Measurements from ENCODE around the gene KDM5B.
"Not testable (repeated sequence)": the region's sequence is repeated elsewhere in the genome, so short reads cannot be mapped to it uniquely, and the experiment has no call there.

Gene KDM5B

GRCh38 chr1:202807926-202808757, at the start of gene KDM5B:
Gene KDM5B, minus strand, starts transcription at chr1:202808421. Its CDS starts 116 bp downstream, at chr1:202808305.
- DNase-seq = peak; percentile 12

GRCh38 chr1:202857136-202857610, 49.0 kb upstream of the KDM5B start:
- DNase-seq = no peak

DNA sequence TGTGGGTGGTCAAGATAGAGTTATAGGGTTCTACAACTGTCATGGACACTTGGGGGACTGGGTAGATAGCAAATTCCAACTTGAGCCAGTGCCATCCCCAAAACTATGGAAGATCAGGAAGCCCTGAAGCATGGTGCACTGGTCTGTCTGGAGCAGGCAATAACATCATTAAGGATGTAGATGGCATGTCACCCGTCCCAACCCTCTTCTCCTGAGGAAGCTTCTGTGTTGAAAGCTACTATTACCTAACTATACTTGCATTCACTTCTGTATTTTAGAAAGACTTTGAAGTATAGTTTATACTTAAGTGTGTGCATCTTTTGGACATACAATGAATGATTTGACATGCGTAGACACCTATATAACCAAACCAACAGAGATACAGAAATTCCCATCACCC, 47.8 kb upstream of the KDM5B start:
- no peak for DNase-seq

GRCh38 chr1:202854787-202855186, 46.6 kb upstream of the KDM5B start:
- no peak for DNase-seq

- no peak for DNase-seq
Observed at GRCh38 chr1:202852163-202852904, 44.1 kb upstream of the KDM5B start.

DNA sequence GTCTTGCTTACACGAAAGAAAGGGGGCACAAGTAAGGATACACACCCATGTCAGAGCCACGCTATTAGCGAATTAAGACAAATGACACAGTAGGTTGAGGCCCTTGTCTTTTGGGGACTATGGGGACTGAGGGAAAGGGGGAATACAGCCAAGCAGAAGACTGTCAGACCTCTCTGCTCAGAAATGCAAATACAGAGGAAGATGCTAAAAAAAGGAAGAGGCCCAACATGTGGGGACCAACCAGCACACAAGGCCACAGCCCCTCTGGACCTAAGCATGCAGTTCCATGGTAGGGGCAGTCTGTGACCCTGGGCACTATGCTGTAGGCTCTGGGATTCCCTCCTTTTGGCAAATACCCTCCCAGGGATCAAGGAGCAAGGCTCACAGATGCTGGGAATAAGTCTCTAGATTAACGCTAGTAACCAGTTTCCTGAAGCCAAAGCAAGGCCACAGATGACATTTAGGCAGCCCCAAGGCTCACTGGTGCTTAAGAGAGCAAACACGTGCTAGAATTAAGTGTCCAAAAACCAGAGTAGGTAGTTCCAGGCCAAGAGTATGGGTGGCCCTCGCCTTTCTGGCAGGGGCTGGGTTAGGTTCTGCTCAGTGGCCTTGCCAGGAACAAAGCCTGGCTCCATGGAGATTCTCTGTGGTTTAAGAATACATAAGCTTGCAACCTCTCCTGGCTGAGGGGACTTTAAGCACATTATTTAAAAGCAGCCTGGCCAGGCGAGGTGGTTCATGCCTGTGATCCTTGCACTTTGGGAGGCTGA, 42.6 kb upstream of the KDM5B start:
- no peak for DNase-seq

- DNase-seq = no peak
Observed at GRCh38 chr1:202848191-202848542, 39.9 kb upstream of the KDM5B start.

GRCh38 chr1:202844935-202845334, 36.7 kb upstream of the KDM5B start:
- no peak for DNase-seq

- no peak for DNase-seq
Observed at GRCh38 chr1:202844259-202844658, 36.0 kb upstream of the KDM5B start.

GRCh38 chr1:202843081-202843480, 34.9 kb upstream of the KDM5B start:
- no peak for DNase-seq

DNA sequence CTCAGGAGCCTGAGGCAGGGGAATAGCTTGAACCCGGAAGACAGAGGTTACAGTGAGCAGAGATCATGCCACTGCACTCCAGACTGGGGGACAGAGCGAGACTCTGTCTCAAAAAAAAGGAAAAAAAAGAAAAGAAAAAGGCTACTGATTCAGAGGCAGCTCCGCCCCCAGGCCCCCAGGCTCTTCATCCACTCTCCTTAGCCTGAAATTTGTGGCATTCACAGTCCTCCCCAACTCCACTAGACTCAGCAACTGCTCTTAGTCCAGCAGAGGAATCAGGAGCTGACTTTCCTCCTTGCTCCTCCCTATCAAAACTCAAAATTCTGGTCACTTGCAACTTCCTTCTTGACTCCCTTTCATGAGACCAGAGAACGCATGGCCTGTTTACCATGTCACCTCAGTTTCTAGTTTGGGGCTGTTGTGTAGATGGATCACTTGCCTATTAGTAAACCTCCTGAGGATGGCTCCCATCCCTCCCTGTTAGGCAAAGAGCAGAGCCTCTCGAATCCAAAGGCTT, 29.6 kb upstream of the KDM5B start:
- DNase-seq = no peak

DNA sequence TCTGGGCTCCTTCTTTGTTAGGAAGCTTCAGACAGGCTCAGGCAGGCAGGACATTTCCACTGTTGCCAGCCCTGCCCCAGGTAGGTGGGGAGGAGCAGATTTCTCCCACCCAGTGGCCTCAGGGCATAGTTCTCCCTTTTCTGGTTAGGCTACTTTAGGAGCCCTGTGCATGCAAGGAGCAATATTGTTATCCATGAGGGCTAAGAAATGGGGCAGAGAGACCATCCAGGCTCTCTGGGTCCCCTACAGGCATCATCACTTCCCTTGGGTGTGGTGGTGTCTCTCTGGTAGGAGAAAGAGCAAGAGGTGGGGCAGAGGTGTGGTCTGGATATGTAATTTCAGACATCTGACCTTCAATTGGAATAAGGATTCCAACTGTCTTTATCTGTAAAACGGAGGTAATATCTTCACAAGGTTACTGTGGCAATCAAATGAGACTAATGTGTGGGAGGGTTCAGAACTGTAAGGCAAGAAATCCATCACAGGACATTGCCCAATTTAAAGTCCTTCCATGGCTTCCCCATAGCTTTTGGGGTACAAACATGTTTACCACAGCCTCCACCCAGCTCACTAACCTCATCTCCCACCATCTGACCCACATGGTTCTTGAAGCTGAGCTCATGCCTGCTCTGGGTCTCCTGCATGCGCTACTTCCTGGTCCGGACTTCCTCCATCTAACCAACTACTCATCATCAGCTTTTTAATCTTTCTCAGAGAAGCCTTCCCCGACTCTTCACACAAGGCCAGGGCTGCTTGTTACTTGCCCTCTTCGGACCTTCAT, 28.6 kb upstream of the KDM5B start:
- no peak for DNase-seq

DNA sequence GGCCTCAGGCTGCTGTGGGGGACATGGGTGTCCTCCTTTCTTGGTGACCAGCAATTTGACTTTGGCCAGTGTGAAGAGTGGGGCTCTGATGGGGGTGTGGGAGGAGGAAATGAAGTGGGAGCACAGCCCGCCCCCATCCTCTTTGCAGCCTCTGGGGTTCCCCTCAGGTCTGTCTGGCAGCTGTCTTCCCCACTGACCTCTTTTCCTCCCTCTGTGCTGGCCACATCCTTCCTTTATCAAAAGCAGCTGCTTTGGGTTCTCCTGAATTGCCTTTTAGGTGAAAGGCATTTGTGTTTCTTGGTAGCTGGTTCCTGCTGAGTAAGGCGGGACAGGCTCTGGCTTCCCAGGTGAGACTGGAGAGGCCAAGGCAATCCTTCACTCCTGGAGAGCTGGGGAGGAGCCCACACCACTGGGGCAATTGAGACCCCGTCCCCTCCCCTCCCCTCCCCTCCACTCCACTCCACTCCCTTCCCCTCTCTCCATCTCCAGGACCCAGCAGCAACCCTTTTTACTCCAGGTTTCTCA, 27.4 kb upstream of the KDM5B start:
- no peak for DNase-seq

DNA sequence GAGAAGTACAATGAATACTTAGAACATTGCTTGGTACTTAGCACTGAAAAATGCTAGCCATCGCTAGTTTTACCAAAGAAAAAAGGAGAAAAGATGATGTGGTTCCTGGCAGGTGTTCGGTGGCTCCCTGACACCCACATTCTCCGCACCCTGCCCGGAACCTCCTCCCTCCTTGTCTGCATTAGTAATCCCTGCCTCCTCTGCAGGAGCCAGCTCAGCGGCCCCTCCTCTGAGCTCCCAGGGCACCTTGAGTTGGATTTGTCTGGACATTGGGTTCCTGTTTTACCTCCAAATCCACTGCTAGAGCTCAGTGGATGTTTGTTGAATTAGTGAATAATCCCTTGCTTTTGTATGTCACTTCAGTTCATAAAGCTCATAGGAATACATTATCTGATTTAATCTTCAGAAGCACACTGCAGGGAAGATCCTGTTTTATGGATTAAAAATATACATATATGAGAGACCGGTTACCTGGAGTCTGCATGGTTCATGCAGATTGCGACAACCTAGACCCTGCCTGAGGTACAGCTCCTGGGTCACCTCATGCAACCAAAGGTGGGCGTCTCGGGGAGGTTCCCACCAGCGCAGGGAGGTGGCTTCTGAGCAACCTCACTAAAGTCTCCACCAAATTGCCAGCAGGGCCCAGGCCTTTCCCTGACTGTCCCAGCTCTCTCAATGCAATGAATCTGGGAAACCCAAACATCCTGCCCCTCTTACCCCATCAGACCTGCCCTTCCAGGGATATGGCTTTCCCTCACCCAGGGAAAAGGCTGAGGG, 26.7 kb upstream of the KDM5B start:
- no peak for DNase-seq

- no peak for DNase-seq
Observed at GRCh38 chr1:202831906-202832305, 23.7 kb upstream of the KDM5B start.

- not testable (repeated sequence) for DNase-seq
Observed at GRCh38 chr1:202829223-202829622, 21.0 kb upstream of the KDM5B start.

- no peak for DNase-seq
Observed at GRCh38 chr1:202825748-202826147, 17.5 kb upstream of the KDM5B start.

GRCh38 chr1:202821467-202821866, 13.2 kb upstream of the KDM5B start:
- DNase-seq = no peak

DNA sequence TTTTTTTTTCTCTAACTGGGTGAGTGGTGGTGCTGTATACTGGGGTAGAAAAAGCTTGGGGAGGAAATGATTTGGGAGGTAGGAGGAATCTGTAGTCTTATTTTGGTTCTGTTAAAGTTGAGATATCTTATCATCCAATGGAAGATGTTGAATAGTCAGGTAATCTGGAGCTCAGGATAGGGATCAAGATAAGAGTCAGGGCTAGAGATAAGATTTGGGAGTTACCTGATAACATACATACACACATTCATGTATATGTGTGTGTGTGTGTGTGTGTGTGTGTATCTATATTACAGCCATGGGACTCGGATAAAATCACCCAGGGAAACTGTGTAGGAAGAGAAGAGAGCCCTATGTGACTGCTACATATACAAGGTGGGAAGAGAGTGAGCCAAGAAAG, 10.6 kb upstream of the KDM5B start:
- no peak for DNase-seq

DNA sequence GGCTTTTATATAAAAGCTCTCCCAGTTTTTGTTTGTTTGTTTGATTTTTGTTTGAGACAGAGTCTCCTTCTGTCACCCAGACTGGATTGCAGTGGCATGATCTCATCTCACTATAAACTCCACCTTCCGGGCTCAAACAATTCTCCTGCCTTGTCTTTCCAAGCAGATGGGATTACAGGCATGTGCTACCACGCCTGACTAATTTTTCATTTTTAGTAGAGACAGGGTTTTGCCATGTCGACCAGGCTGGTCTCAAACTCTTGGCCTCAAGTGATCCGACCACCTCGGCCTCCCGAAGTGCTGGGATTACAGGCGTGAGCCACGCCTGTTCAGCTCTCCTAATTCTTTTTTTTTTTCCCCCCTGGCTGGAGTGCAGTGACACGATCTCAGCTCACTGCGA, 6.9 kb upstream of the KDM5B start:
- DNase-seq = no peak

All from NCI-H2029 (cell line).